ENCODE results near the gene PAWR.
"Not testable (repeated sequence)": the region's sequence is repeated elsewhere in the genome, so short reads cannot be mapped to it uniquely, and the experiment has no call there.

PAWR gene

GRCh38 chr12:79648881-79649280 is 41.9 kb downstream of the PAWR start:
- no peaks in the 10 kb centered on the region for H3K36me3 Mint-ChIP-seq (ENCODE audit: low read depth)
- no peak for DNase-seq (ENCODE audit: low spot score)
- no peaks in the 10 kb centered on the region for H3K9me3 Mint-ChIP-seq
- H3K27ac Mint-ChIP-seq, result no peak overlapping the region
- H3K4me3 Mint-ChIP-seq, result no peak overlapping the region
- no peaks in the 10 kb centered on the region for H3K4me1 Mint-ChIP-seq (ENCODE audit: low read depth)
- H3K27me3 Mint-ChIP-seq (ENCODE audit: low read depth), result no peaks in the 10 kb centered on the region

GRCh38 chr12:79646843-79647242 is 43.9 kb downstream of the PAWR start:
- not testable (repeated sequence) for H3K27ac Mint-ChIP-seq; H3K27me3 Mint-ChIP-seq (ENCODE audit: low read depth); H3K9me3 Mint-ChIP-seq; H3K4me3 Mint-ChIP-seq; H3K36me3 Mint-ChIP-seq (ENCODE audit: low read depth); DNase-seq (ENCODE audit: low spot score); H3K4me1 Mint-ChIP-seq (ENCODE audit: low read depth)

GRCh38 chr12:79645235-79645630 is 45.5 kb downstream of the PAWR start:
- DNase-seq (ENCODE audit: low spot score), result no peak
- no peak overlapping the region for H3K4me3 Mint-ChIP-seq
- no peaks in the 10 kb centered on the region for H3K36me3 Mint-ChIP-seq (ENCODE audit: low read depth)
- H3K27me3 Mint-ChIP-seq (ENCODE audit: low read depth), result no peaks in the 10 kb centered on the region
- no peaks in the 10 kb centered on the region for H3K9me3 Mint-ChIP-seq
- no peak overlapping the region for H3K27ac Mint-ChIP-seq
- H3K4me1 Mint-ChIP-seq (ENCODE audit: low read depth), result no peaks in the 10 kb centered on the region

GRCh38 chr12:79644274-79645234 is 46.2 kb downstream of the PAWR start:
- H3K36me3 Mint-ChIP-seq (ENCODE audit: low read depth), result no peaks in the 10 kb centered on the region
- no peak for DNase-seq (ENCODE audit: low spot score)
- H3K27me3 Mint-ChIP-seq (ENCODE audit: low read depth), result no peaks in the 10 kb centered on the region
- no peak overlapping the region for H3K4me3 Mint-ChIP-seq
- no peaks in the 10 kb centered on the region for H3K9me3 Mint-ChIP-seq
- no peak overlapping the region for H3K27ac Mint-ChIP-seq
- H3K4me1 Mint-ChIP-seq (ENCODE audit: low read depth), result no peaks in the 10 kb centered on the region

GRCh38 chr12:79643821-79644220 is 46.9 kb downstream of the PAWR start:
- Mint-ChIP-seq H3K27ac (no peak overlapping the region), H3K4me3 (no peak overlapping the region), H3K36me3 (ENCODE audit: low read depth) (no peaks in the 10 kb centered on the region), H3K27me3 (ENCODE audit: low read depth) (no peaks in the 10 kb centered on the region), H3K4me1 (ENCODE audit: low read depth) (no peaks in the 10 kb centered on the region), H3K9me3 (no peaks in the 10 kb centered on the region)
- DNase-seq (ENCODE audit: low spot score), result no peak

- Mint-ChIP-seq H3K4me1 (ENCODE audit: low read depth) (no peaks in the 10 kb centered on the region), H3K27ac (no peak overlapping the region), H3K36me3 (ENCODE audit: low read depth) (no peaks in the 10 kb centered on the region), H3K27me3 (ENCODE audit: low read depth) (no peaks in the 10 kb centered on the region), H3K9me3 (no peaks in the 10 kb centered on the region), H3K4me3 (no peak overlapping the region)
- DNase-seq (ENCODE audit: low spot score), result no peak
Observed at GRCh38 chr12:79638490-79638889, 52.3 kb downstream of the PAWR start.

GRCh38 chr12:79637093-79637492 is 53.7 kb downstream of the PAWR start:
- Mint-ChIP-seq H3K27ac (no peak overlapping the region), H3K4me3 (no peak overlapping the region), H3K9me3 (no peaks in the 10 kb centered on the region), H3K36me3 (ENCODE audit: low read depth) (no peaks in the 10 kb centered on the region), H3K4me1 (ENCODE audit: low read depth) (no peaks in the 10 kb centered on the region), H3K27me3 (ENCODE audit: low read depth) (no peaks in the 10 kb centered on the region)
- DNase-seq (ENCODE audit: low spot score), result no peak

GRCh38 chr12:79635676-79636075 is 55.1 kb downstream of the PAWR start:
- DNase-seq (ENCODE audit: low spot score), result no peak
- Mint-ChIP-seq H3K9me3 (no peaks in the 10 kb centered on the region), H3K27me3 (ENCODE audit: low read depth) (no peaks in the 10 kb centered on the region), H3K27ac (no peak overlapping the region), H3K4me1 (ENCODE audit: low read depth) (no peaks in the 10 kb centered on the region), H3K4me3 (no peak overlapping the region), H3K36me3 (ENCODE audit: low read depth) (no peaks in the 10 kb centered on the region)

GRCh38 chr12:79634957-79635471 is 55.8 kb downstream of the PAWR start:
- no peak for DNase-seq (ENCODE audit: low spot score)
- Mint-ChIP-seq H3K4me3 (no peak overlapping the region), H3K27me3 (ENCODE audit: low read depth) (no peaks in the 10 kb centered on the region), H3K27ac (no peak overlapping the region), H3K36me3 (ENCODE audit: low read depth) (no peaks in the 10 kb centered on the region), H3K9me3 (no peaks in the 10 kb centered on the region), H3K4me1 (ENCODE audit: low read depth) (no peaks in the 10 kb centered on the region)

GRCh38 chr12:79629561-79629960 is 61.2 kb downstream of the PAWR start:
- H3K27me3 Mint-ChIP-seq (ENCODE audit: low read depth), result no peaks in the 10 kb centered on the region
- no peaks in the 10 kb centered on the region for H3K9me3 Mint-ChIP-seq
- no peak overlapping the region for H3K27ac Mint-ChIP-seq
- no peak for DNase-seq (ENCODE audit: low spot score)
- no peaks in the 10 kb centered on the region for H3K4me1 Mint-ChIP-seq (ENCODE audit: low read depth)
- H3K4me3 Mint-ChIP-seq, result no peak overlapping the region
- no peaks in the 10 kb centered on the region for H3K36me3 Mint-ChIP-seq (ENCODE audit: low read depth)

- H3K27ac Mint-ChIP-seq; DNase-seq (ENCODE audit: low spot score); H3K9me3 Mint-ChIP-seq; H3K4me3 Mint-ChIP-seq; H3K4me1 Mint-ChIP-seq (ENCODE audit: low read depth); H3K27me3 Mint-ChIP-seq (ENCODE audit: low read depth); H3K36me3 Mint-ChIP-seq (ENCODE audit: low read depth): not testable (repeated sequence)
Observed at GRCh38 chr12:79626735-79627134, 64.0 kb downstream of the PAWR start.

- no peak for DNase-seq (ENCODE audit: low spot score)
- Mint-ChIP-seq H3K36me3 (ENCODE audit: low read depth) (no peaks in the 10 kb centered on the region), H3K4me3 (no peak overlapping the region), H3K27ac (no peak overlapping the region), H3K9me3 (no peaks in the 10 kb centered on the region), H3K27me3 (ENCODE audit: low read depth) (no peaks in the 10 kb centered on the region), H3K4me1 (ENCODE audit: low read depth) (no peaks in the 10 kb centered on the region)
Observed at GRCh38 chr12:79624378-79624777, 66.4 kb downstream of the PAWR start.

- H3K4me3 Mint-ChIP-seq, result no peak overlapping the region
- no peaks in the 10 kb centered on the region for H3K27me3 Mint-ChIP-seq (ENCODE audit: low read depth)
- no peaks in the 10 kb centered on the region for H3K4me1 Mint-ChIP-seq (ENCODE audit: low read depth)
- no peak overlapping the region for H3K27ac Mint-ChIP-seq
- H3K9me3 Mint-ChIP-seq, result no peaks in the 10 kb centered on the region
- no peaks in the 10 kb centered on the region for H3K36me3 Mint-ChIP-seq (ENCODE audit: low read depth)
- no peak for DNase-seq (ENCODE audit: low spot score)
Observed at GRCh38 chr12:79619872-79620562, 70.7 kb downstream of the PAWR start.

- no peak for DNase-seq (ENCODE audit: low spot score)
- no peak overlapping the region for H3K27ac Mint-ChIP-seq
- H3K36me3 Mint-ChIP-seq (ENCODE audit: low read depth), result no peaks in the 10 kb centered on the region
- no peaks in the 10 kb centered on the region for H3K27me3 Mint-ChIP-seq (ENCODE audit: low read depth)
- H3K4me1 Mint-ChIP-seq (ENCODE audit: low read depth), result no peaks in the 10 kb centered on the region
- H3K4me3 Mint-ChIP-seq, result no peak overlapping the region
- H3K9me3 Mint-ChIP-seq, result no peaks in the 10 kb centered on the region
Observed at GRCh38 chr12:79618848-79619404, 71.8 kb downstream of the PAWR start.

All from T-helper 2 cell treated with Interferon-gamma antibody and Interleukin-4, amounts not matched to agents 5 μg/mL and 100 μg/mL, for 36 hours (primary cell).